DOHH2 (cell line): ENCODE data around the gene TFAP2A.

ENCODE experiments used
- EZH2phosphoT487 ChIP-seq: fragments of 200-600 bp; sonication (generic); IDR thresholded peaks from 2 replicates; pipeline ENCODE4 v1.6.1; 2017; ENCODE audit warnings: borderline replicate concordance, mild to moderate bottlenecking, antibody characterized with exemption, low read length, moderate library complexity, mixed read lengths
- TF ChIP-seq, protein P1 (sequence below): fragments of 200-600 bp; sonication (generic); IDR thresholded peaks from one replicate; pipeline ENCODE4 v1.5.1; 2014; ENCODE audit warnings: antibody characterized with exemption, mild to moderate bottlenecking, low read depth, low read length; ENCODE audit not compliant: poor library complexity, severe bottlenecking

DNA sequence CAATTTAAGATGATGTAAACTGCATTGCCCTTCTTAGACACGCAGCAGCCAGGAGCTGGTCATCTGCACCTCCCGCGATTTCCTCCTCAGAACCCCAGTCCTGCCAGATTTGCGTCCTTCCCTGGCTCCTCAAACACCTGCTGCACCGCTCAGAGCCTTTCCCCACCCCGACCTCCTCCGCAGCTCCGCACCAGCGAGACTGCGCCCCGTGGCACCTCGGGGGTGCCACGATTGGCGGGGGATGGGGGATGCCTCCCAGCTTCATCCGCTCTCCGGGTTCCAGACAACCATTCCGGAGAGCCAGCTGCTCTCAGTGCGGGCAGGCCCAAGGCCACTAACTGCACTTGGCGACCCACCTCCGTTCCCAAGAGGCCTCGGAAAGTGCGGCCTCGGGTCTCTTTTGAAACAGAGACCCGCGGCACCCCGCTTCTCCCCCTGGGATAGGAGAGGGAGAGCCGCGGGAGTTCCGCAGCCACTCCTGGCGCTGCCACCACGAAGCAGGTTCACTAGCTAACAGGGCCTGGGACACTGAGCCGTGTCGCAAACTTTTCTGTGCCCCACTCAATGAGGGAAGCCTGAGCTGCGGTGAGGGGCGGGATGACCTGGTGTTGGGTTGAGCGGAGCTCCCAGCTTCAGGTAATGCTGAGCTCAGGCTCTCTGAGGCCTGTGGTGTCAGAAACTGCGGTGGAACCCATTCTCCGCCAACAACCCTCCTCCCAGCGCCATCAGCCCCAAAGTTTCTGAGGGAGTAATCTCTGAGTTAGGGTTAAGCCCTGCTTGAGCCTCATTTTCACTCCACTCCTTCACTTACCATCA, 7.3 kb upstream of the TFAP2A start:
- TF ChIP-seq, protein P1, sequence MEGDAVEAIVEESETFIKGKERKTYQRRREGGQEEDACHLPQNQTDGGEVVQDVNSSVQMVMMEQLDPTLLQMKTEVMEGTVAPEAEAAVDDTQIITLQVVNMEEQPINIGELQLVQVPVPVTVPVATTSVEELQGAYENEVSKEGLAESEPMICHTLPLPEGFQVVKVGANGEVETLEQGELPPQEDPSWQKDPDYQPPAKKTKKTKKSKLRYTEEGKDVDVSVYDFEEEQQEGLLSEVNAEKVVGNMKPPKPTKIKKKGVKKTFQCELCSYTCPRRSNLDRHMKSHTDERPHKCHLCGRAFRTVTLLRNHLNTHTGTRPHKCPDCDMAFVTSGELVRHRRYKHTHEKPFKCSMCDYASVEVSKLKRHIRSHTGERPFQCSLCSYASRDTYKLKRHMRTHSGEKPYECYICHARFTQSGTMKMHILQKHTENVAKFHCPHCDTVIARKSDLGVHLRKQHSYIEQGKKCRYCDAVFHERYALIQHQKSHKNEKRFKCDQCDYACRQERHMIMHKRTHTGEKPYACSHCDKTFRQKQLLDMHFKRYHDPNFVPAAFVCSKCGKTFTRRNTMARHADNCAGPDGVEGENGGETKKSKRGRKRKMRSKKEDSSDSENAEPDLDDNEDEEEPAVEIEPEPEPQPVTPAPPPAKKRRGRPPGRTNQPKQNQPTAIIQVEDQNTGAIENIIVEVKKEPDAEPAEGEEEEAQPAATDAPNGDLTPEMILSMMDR: no peak
- TF ChIP-seq EZH2phosphoT487: no peak
